ENCODE results near the gene ZNF81.
"Not testable (repeated sequence)": the region's sequence is repeated elsewhere in the genome, so short reads cannot be mapped to it uniquely, and the experiment has no call there.

Gene ZNF81

DNA sequence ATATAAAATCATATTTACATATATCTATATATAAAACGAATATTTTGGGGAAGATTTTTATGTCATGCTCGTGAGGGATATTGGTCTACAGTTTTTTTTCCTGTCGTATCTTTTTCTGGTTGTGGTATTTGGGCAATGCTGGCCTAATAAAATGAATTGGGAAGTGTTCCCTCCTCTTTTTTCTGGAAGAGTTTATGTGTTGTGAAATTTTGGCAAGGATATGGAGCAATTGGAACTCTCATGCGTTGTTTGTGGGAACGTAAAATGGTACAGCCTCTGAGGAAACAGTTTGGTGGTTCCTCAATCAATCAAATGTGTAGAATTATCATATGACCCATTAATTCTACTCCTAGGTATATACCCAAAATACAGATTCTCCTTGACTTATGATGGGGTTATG, 97.2 kb downstream of the ZNF81 start:
- DNase-seq (ENCODE audit: low read depth, low spot score): no peak

GRCh38 chrX:47936224-47936939, 99.7 kb downstream of the ZNF81 start:
- DNase-seq (ENCODE audit: low read depth, low spot score): no peak

DNA sequence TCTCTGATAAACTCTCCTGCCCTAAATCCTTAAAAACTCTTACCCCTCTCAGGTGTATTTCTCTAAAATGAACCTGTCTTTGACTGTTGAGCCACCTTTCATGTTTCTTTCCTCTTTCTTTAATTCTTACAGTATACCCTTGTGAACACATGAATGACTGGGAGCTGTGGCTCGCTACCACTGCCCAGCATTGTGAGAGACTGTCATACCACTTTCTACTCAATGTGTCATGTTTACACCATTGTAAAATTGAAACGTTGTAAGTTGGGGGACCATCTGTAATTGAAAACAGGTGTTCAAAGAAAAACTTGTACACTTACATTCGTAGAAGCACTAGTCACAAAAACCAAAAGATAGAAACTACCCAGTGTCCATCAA, 100.2 kb downstream of the ZNF81 start:
- DNase-seq (ENCODE audit: low read depth, low spot score): no peak

DNA sequence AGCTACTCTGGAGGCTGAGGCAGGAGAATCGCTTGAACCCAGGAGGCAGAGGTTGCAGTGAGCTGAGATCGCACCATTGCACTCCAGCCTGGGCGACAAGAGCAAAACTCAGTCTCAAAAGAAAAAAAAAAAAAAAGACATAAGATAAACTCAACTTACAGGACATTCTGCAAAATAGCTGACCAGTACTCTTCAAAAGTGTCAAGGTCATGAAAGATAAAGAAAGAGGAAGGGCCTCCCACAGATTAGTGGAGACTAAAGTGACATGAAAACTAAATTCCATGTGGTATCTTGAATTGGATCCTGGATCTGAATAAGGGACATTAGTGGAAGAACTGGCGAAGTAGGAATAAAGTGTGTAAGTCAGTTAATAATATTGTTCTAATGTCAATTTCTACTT, 103.7 kb downstream of the ZNF81 start:
- no peak for DNase-seq (ENCODE audit: low read depth, low spot score)

- DNase-seq (ENCODE audit: low read depth, low spot score): no peak
These were observed 104.7 kb downstream of the ZNF81 start for GRCh38 chrX:47941423-47941822.

DNA sequence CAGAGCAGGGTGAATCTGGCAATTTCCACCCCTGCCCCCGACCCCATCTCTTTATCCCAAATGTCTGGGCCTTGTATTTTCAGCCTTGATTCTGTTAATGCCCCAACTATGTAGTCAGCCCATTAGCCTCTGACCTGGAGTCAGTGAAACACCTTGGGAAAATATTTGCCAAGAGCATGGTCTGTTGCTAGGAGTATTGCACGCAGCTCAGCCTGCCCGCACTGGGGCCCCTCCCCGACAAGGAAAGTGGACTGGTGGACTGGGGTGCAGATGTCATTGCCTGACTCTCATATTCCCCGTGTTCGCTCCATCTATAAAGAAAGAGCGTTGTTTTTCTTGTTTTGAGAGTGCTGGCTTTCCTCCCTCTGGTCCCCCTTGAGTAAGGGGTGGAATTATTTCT, 118.6 kb downstream of the ZNF81 start:
- DNase-seq (ENCODE audit: low read depth, low spot score): not testable (repeated sequence)

DNA sequence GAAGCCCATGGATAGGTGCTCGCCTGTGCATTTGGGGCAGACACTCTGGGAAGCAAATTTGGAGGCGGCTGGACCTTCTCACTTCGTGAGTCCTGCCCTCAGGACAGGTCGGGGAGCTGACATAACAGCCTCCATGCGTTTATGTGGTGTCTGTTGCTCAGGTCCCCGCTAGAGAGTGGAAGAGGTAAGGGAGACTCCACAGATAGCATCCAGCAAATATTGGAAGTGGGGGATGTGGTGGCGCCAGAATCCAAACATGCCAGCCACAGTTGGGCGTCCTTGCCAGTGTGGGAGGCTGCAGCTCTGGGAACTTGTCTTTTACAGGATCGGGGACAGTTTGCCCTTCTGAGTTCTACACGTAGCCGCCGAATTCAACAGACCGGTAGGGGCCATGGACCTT, 119.3 kb downstream of the ZNF81 start:
- DNase-seq (ENCODE audit: low read depth, low spot score): no peak

GRCh38 chrX:47958206-47958605, 121.5 kb downstream of the ZNF81 start:
- DNase-seq (ENCODE audit: low read depth, low spot score): not testable (repeated sequence)

GRCh38 chrX:47958761-47959342, 122.2 kb downstream of the ZNF81 start:
- no peak for DNase-seq (ENCODE audit: low read depth, low spot score)

DNA sequence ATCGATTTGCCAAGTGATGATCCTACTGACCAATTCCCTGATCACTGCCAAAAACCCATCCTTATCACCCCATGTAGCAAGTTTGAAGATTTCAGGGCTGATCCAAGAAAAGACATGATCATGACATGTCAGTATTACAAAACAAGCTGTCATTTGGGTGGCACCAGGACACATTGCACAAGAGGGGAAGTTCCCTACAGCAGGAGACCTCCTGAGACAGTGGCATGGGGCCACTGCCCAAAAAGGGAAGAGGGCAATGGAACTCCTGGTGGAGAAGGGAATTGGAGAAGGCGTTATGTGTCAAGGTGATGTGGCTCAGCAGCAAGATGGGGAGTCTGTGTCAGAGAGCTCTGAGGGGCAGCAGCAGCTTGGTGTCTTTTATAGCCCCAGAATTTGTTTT, 123.7 kb downstream of the ZNF81 start:
- DNase-seq (ENCODE audit: low read depth, low spot score): no peak

GRCh38 chrX:47961830-47962229, 125.1 kb downstream of the ZNF81 start:
- not testable (repeated sequence) for DNase-seq (ENCODE audit: low read depth, low spot score)

GRCh38 chrX:47965526-47965925, 128.8 kb downstream of the ZNF81 start:
- DNase-seq (ENCODE audit: low read depth, low spot score): not testable (repeated sequence)
